ENCODE results near the gene EEA1. TPM values are rescaled to one million over a fixed set of nuclear protein-coding genes. Genes with fewer than 3 reads are reported as not detected.

Gene EEA1
- total RNA-seq, 1 experiment from 2014 or later: 14.9 TPM

GRCh38 chr12:92827836-92828431 lies 101.2 kb downstream of the EEA1 start:
- no peaks in the 10 kb centered on the region for H3K79me2 ChIP-seq (ENCODE audit: insufficient read depth, low read length)
- no peak overlapping the region for H4K8ac ChIP-seq (replicated peaks; ENCODE audit: insufficient read length, low read depth, low read length)
- H3K4me2 ChIP-seq (ENCODE audit: insufficient read depth, insufficient read length, low read length): no peak overlapping the region
- H3K18ac ChIP-seq (ENCODE audit: insufficient read length, low read depth, low read length): no peak overlapping the region
- H2BK120ac ChIP-seq (ENCODE audit: low read depth, low read length, poor library complexity, severe bottlenecking): no peak overlapping the region
- no peaks in the 10 kb centered on the region for H3K9me3 ChIP-seq (ENCODE audit: control insufficient read depth, low read depth, low read length)
- no peaks in the 10 kb centered on the region for H3K23me2 ChIP-seq (ENCODE audit: insufficient read length, low read depth, low read length, poor library complexity, severe bottlenecking)
- Mint-ChIP-seq H3K27ac (no peak overlapping the region), H3K9me3 (no peaks in the 10 kb centered on the region), H3K4me1 (no peaks in the 10 kb centered on the region), H3K4me3 (no peak overlapping the region), H3K27me3 (ENCODE audit: low read depth) (no peaks in the 10 kb centered on the region), H3K36me3 (ENCODE audit: insufficient read depth in 1 of 3, low read depth in 3 of 3) (peaks cover 2 to 16% (median 10%) of the 10 kb centered on the region in 3 experiments; a peak in 5 of 7 replicates)
- no peak overlapping the region for H3K4ac ChIP-seq (ENCODE audit: low read depth, low read length)
- no peak overlapping the region for H3K14ac ChIP-seq (ENCODE audit: insufficient read depth, low read length)
- H3K27ac ChIP-seq (ENCODE audit: insufficient read length, low read depth, low read length): no peak overlapping the region
- no peak overlapping the region for H2AK5ac ChIP-seq (ENCODE audit: insufficient read length, low read length)
- H3K27me3 ChIP-seq (ENCODE audit: insufficient read depth, low read length): no peaks in the 10 kb centered on the region
- no peak overlapping the region for H2BK5ac ChIP-seq (ENCODE audit: insufficient read length, low read length)
- no peak overlapping the region for H4K91ac ChIP-seq (ENCODE audit: insufficient read length, low read depth, low read length)
- no peak overlapping the region for H2BK20ac ChIP-seq (ENCODE audit: low read depth, low read length, poor library complexity, severe bottlenecking)
- no CpG with 5 or more reads among the region's 4 CpGs for WGBS (ENCODE audit: extremely low coverage, insufficient read length, low lambda C conversion rate)
- DNase-seq: no peak
- H3T11ph ChIP-seq (ENCODE audit: low read length): no peak overlapping the region
- TF ChIP-seq CTCF (conservative IDR thresholded peaks at IDR 0.05): peak; percentile 79
- H3K4me1 ChIP-seq (ENCODE audit: insufficient read depth, low read length): no peaks in the 10 kb centered on the region
- H4K20me1 ChIP-seq (ENCODE audit: control insufficient read depth, insufficient read depth, insufficient read length): no peaks in the 10 kb centered on the region
- no peak overlapping the region for H2BK15ac ChIP-seq (ENCODE audit: low read depth, low read length)
- H3K79me1 ChIP-seq (ENCODE audit: insufficient read depth, low read depth, low read length, poor library complexity, severe bottlenecking): no peaks in the 10 kb centered on the region
- no peak overlapping the region for H2AFZ ChIP-seq (ENCODE audit: low read length)
- H2BK12ac ChIP-seq (ENCODE audit: insufficient read length, low read depth, low read length): no peak overlapping the region
- no peak overlapping the region for H3K23ac ChIP-seq (ENCODE audit: insufficient read length, low read depth, low read length)
- no peak overlapping the region for H4K5ac ChIP-seq (ENCODE audit: insufficient read length, low read depth, low read length)
- no peak overlapping the region for H3K9ac ChIP-seq (ENCODE audit: extremely low read depth, insufficient read length, low read length)
- H3K56ac ChIP-seq (ENCODE audit: insufficient read length, low read depth, low read length): no peak overlapping the region

Measured in H9 (cell line).